Stimulated activated CD8-positive, alpha-beta memory T cell treated with anti-CD3 and anti-CD28 coated beads, Interleukin-12 subunit alpha, Interleukin-12 subunit beta, amount 100 ng/mL, for 24 hours (primary cell): ENCODE results near the gene PARP8.
"Not testable (repeated sequence)": the region's sequence is repeated elsewhere in the genome, so short reads cannot be mapped to it uniquely, and the experiment has no call there.

Source experiments
- DNase-seq: peaks from one replicate; pipeline ENCODE4 v3.0.0-alpha.2; 2020; ENCODE audit errors: extremely low read depth

Gene PARP8

GRCh38 chr5:50679554-50679953 is 13.1 kb downstream of the PARP8 start:
- not testable (repeated sequence) for DNase-seq

DNA sequence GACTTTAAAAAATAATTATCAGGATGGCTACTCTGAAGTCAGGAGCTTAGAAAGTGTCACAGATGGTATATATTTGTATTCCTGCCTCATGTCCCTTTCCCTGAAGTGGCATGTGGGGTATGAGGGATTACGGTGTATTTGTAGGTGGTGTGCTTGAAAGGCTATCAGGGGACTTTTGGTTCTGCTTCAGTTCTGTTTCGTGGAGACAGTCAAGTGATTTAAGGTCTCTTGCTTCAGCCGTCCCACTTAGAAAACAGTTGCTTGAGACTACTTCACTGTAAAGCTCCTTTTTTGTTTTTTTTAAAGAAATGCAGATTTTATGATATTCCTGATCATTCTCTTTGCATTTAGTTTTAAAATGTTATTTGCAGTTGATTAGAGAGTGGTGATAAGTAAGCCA is 18.3 kb downstream of the PARP8 start:
- no peak for DNase-seq

- no peak for DNase-seq
Measured at GRCh38 chr5:50687548-50687947, 21.1 kb downstream of the PARP8 start.

- no peak for DNase-seq
Measured at GRCh38 chr5:50691399-50692016, 25.1 kb downstream of the PARP8 start.

DNA sequence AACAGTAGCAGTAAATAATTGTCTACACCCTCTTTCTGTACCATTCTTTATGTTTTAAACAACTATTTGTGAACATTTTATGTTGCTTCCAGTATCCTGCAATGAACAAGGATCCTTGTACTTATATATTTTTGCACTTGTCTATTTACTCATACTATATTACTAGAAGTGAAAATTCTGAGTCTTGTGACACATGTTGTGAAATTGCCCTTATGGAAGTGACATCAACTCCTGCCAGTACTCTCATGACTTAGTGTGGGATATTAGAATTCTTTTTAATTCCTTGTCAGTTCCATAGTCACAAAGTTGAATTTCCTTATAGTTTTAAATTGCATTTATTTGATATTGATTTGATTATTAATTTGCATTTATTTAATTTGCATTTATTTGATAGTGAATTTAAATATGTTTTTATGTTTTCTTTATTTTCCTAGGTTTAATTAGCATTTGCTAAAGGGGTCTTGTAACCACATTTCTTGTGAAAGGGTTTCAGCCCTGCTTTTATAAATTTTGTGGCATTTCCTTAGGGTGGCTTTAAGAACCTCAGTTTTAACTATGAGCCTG is 27.7 kb downstream of the PARP8 start:
- DNase-seq, result no peak

DNA sequence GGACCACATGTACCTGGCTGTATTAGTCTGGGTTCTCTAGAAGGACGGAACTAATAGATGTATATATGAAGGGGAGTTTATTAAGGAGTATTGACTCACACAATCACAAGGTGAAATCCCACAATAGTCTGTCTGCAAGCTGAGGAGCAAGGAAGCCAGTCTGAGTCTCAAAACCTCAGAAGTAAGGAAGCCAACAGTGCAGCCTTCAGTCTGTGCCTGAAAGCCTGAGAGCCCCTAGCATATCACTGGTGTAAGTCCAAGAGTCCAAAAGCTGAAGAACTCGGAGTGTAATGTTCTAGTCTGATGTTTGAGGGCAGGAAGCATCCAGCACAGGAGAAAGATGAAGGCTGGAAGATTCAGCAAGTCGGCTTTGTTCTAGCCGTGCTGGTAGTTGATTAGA is 28.2 kb downstream of the PARP8 start:
- not testable (repeated sequence) for DNase-seq

DNA sequence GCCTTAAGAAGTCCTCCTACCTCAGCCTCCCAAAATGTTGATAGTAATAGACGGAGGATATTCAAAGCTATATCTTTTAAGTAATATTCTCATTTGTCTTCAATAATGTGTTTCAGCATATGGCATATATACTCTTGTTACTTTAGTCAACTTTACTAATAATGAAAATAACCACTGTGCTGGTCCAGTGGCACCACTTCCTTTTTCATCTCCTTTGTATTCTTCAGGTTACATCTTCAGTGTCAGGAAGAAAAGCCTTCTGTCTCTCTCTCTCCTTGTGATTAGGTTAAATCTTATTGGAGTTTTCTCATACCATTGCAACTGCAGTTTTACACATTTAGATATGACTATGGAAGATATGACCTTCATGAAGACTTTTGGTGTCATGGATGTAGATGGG is 31.3 kb downstream of the PARP8 start:
- DNase-seq, result no peak

DNA sequence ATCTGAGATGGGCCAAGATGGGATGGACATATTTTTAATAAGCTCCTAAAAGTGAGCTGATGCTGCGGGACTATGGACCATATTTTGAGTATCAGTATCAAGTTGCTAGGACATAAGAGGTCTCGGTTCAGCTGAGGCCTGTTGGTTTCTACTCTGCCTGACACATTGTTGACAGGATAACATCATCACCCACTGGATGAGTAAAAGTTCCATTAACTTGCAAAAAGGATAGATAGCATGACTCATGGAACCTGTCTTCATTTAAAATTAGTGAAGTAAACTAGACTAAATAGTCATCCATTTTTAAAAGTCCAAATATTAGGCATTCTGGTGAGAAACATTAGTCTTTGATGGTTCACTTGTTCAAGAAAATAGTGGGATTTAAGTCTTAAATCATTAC is 33.3 kb downstream of the PARP8 start:
- no peak for DNase-seq

DNA sequence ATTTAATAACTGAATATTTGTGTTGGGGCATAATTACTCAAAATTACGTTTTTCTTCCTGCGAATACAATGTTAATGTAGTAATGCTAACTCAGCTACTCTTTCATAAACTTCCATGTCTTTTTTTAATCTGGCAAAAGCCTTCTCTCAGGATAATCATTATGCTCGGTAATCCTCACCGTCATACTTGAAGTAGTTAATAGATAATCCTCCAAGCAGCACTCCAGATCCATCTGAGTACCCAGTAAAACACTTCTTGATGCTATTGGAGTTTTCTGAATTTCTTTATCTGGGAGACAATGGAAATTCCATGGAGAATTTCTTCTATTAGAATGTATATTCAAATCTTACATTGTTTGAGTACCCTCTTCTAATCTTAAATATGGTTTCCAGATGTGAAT is 34.3 kb downstream of the PARP8 start:
- DNase-seq, result no peak

GRCh38 chr5:50702615-50703366 is 36.4 kb downstream of the PARP8 start:
- DNase-seq, result no peak

DNA sequence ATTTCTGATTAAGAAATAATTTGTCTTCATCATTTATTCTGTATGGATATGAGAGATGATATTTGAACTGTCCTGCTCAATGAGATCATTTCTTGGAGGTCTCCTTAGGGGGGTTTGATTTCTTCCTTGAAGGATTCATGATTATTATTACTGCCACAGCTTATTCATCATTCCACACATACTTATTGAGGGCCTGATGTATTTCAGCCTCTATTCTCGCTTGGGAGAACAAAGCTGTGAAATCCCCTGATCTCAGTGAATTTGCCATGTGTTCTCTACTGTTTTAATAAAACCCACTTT is 36.9 kb downstream of the PARP8 start:
- no peak for DNase-seq

DNA sequence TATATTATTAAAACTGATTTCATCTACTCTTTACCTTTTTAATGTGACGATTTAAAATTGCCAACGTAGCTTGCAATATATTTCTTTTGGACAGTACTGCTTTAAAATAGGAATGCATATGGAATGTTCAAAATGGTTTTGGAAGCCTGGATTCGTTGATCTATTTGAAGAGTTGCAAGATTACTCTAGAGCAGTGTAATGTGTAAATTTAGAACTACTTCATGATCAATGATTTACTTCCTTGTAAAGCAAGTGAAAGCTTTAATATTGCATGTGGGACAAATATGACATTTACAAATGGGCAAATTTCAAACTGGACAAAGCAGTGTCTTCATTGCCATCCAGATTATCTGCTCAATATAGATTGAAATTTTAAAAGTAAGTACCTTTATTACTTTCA is 38.3 kb downstream of the PARP8 start:
- no peak for DNase-seq

- DNase-seq, result no peak
Measured at GRCh38 chr5:50709471-50709870, 43.0 kb downstream of the PARP8 start.

DNA sequence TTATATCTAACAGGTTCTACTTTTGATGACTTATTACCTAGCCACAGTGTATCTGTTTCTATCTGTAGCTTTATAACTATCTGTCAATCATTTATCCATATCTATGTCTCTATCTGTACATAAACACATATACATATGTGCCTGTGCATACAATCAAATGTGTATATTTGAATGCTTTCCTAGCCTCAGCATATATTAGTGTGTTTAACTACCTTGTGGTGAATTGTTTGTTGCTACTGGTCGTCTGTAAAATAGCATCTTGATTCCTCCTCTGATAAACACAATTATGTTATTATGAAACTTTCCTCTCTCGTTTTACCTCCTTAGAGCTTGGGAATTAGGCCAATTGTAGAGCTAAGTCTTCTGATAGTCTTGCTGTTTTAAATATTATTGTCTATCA is 44.4 kb downstream of the PARP8 start:
- no peak for DNase-seq

DNA sequence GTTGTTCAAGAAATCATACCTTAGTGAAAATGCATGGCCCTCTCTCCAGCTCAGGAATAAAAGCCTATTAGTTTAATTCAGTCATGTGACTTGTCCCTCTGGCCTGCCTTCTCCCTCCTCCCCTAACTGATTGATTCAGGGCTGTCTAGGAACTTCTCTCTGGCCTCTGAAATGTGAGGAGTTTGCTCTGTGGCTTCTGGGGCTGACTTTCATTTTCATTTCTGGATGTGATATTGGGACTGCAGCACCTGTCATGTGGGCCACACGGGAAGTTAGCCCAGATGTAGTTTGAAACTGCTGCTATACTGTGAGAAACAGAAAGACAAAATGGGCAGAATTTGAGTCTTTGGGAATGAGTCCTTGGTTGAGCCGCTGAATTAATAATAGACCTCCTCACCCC is 44.8 kb downstream of the PARP8 start:
- no peak for DNase-seq

- DNase-seq, result no peak
Measured at GRCh38 chr5:50712479-50712878, 46.0 kb downstream of the PARP8 start.

DNA sequence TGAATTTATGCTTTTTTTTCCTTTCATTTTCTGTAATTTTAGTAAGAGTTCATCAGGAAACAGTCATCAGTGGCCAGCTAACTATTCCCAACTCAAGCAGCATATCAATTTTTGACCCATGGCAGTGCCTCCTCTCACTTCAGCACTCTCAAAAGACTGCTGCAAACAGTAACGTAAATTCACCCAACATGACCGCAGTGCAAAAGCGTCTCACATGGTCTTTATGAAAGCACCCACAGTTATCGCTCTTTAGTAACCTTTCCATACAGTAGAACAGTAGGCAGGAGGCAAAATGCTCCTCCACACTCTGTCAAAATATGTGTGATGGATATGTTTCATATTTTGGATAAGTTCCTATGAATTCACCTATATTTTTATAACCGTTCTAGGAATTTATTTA is 48.6 kb downstream of the PARP8 start:
- DNase-seq, result no peak

DNA sequence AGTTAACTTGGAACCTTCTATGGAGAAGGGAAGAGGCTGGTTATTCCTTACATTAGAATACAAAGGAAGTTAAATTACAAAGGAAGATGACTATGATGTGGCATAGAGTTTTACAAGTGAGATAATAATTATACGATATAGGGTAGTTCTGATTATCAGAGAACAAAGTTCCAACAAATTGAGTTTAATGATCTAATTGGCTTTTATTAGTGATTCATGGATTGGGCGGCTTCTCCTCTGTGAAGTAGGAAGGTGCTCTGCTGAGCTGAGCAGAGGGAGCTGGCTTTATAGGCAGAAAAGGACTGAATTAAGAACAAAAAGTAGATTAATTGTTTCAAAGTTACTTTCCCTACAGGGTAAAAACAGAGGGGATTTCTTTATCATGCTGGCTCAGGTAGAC is 49.7 kb downstream of the PARP8 start:
- DNase-seq, result no peak

DNA sequence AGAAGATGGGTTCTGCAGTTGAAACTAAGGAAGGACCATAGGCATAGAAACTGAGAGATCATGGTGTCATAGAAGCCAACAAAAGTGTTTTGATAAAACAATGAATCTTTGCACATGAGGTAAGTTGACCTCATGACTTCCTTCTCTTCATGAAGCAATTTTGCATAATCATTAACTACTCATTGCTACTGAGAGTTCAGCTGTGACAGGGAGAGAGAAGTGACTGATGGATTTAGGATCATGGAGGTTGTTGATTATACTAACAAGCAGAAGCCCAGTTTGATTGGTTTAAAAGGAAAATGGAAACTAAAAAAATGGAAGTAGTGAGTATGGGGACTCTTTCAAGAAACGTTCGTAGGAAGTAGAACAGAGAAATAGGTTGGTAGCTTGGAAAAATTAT is 51.2 kb downstream of the PARP8 start:
- DNase-seq, result no peak

GRCh38 chr5:50720061-50720710 is 53.7 kb downstream of the PARP8 start:
- DNase-seq, result no peak

GRCh38 chr5:50722223-50722622 is 55.8 kb downstream of the PARP8 start:
- no peak for DNase-seq

DNA sequence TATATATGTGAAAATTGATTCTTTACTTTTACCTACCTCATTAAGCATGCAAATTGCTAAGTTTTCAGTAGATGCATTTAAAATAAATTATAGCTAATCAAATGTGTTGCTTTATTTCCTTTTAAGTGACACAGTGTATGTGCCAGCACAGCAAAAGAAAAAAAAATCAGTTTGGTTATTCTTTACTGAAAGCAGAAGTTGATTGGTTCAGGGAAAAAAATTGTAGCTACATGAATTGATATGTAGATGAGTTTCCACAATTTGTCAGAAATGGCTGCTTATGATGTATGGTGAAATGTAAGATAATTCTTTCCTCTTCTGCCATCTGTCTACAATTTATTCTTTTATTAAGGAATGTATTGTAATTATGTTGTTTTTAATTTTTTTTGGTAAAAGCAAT is 57.8 kb downstream of the PARP8 start:
- DNase-seq, result no peak

- DNase-seq, result no peak
Measured at GRCh38 chr5:50725800-50726474, 59.5 kb downstream of the PARP8 start.
